Glutamatergic neuron (in vitro differentiated cells): ENCODE measurements around the gene RPS21. TPM values are rescaled to one million over a fixed set of nuclear protein-coding genes. Genes with fewer than 3 reads are reported as not detected.

ENCODE experiments used
- DNase-seq: peaks from one replicate; pipeline ENCODE4 v3.0.0; 2022
- H3K27ac Mint-ChIP-seq: one replicate; pipeline ENCODE4 v1.8.0; 2020; ENCODE audit warnings: mild to moderate bottlenecking, mixed read lengths, inconsistent platforms; ENCODE audit not compliant: unreplicated experiment
- H3K27me3 Mint-ChIP-seq: one replicate; pipeline ENCODE4 v1.8.0; 2020; ENCODE audit warnings: mild to moderate bottlenecking, moderate library complexity, mixed read lengths, inconsistent platforms; ENCODE audit not compliant: unreplicated experiment
- H3K36me3 Mint-ChIP-seq: one replicate; pipeline ENCODE4 v1.8.0; 2020; ENCODE audit warnings: mild to moderate bottlenecking, mixed read lengths, inconsistent platforms; ENCODE audit not compliant: unreplicated experiment
- H3K4me1 Mint-ChIP-seq: one replicate; pipeline ENCODE4 v1.8.0; 2020; ENCODE audit warnings: mild to moderate bottlenecking, low read depth, mixed read lengths, inconsistent platforms; ENCODE audit not compliant: unreplicated experiment
- H3K4me3 Mint-ChIP-seq: one replicate; pipeline ENCODE4 v1.8.0; 2020; ENCODE audit warnings: mild to moderate bottlenecking, mixed read lengths, inconsistent platforms; ENCODE audit not compliant: unreplicated experiment
- H3K9me3 Mint-ChIP-seq: one replicate; pipeline ENCODE4 v1.8.0; 2020; ENCODE audit warnings: mild to moderate bottlenecking, moderate library complexity, mixed read lengths, inconsistent platforms; ENCODE audit not compliant: unreplicated experiment
- CTCF ChIP-seq: fragments of 200-600 bp; sonication (generic); IDR thresholded peaks from one replicate; pipeline ENCODE4 v1.5.0; 2021; ENCODE audit not compliant: partially characterized antibody, unreplicated experiment
- total RNA-seq: library from RNA; stranded (reverse); fragmentation: NEBNext Ultra II Directional; extraction: Animal tissue kit (Norgen Biotek cat#: 25700); gene quantifications from one replicate; pipeline ENCODE4 v1.2.1, GENCODE V29; 2021; ENCODE audit not compliant: unreplicated experiment

The RPS21 gene
- total RNA-seq, 1 donor from 2014 or later, result 829 TPM

- H3K4me1 Mint-ChIP-seq, result peaks cover 6% of the 10 kb centered on the region
- peak; percentile 69 for DNase-seq
- no peaks in the 10 kb centered on the region for H3K36me3 Mint-ChIP-seq
- H3K9me3 Mint-ChIP-seq, result no peaks in the 10 kb centered on the region
- H3K27ac Mint-ChIP-seq, result no peak overlapping the region
- TF ChIP-seq CTCF, result peak; percentile 45
- peaks cover 5% of the 10 kb centered on the region for H3K27me3 Mint-ChIP-seq
- H3K4me3 Mint-ChIP-seq, result no peak overlapping the region
Observed at GRCh38 chr20:62409931-62410745, 23.2 kb downstream of the RPS21 start.

GRCh38 chr20:62410746-62411478, 24.0 kb downstream of the RPS21 start:
- Mint-ChIP-seq H3K4me3 (no peak overlapping the region), H3K4me1 (peaks cover 3% of the 10 kb centered on the region), H3K9me3 (no peaks in the 10 kb centered on the region), H3K27me3 (peaks cover 2% of the 10 kb centered on the region), H3K36me3 (no peaks in the 10 kb centered on the region), H3K27ac (no peak overlapping the region)
- no peak for TF ChIP-seq CTCF
- DNase-seq, result no peak

- DNase-seq, result no peak
- no peak overlapping the region for H3K27ac Mint-ChIP-seq
- H3K36me3 Mint-ChIP-seq, result no peaks in the 10 kb centered on the region
- peaks cover 3% of the 10 kb centered on the region for H3K4me1 Mint-ChIP-seq
- H3K4me3 Mint-ChIP-seq, result no peak overlapping the region
- H3K27me3 Mint-ChIP-seq, result peaks cover 2% of the 10 kb centered on the region
- no peak for TF ChIP-seq CTCF
- no peaks in the 10 kb centered on the region for H3K9me3 Mint-ChIP-seq
Observed at GRCh38 chr20:62411479-62412193, 24.7 kb downstream of the RPS21 start.

- no peak for TF ChIP-seq CTCF
- H3K9me3 Mint-ChIP-seq, result no peaks in the 10 kb centered on the region
- no peaks in the 10 kb centered on the region for H3K36me3 Mint-ChIP-seq
- no peak overlapping the region for H3K27ac Mint-ChIP-seq
- H3K27me3 Mint-ChIP-seq, result peaks cover 2% of the 10 kb centered on the region
- DNase-seq, result no peak
- no peak overlapping the region for H3K4me3 Mint-ChIP-seq
- peaks cover 3% of the 10 kb centered on the region for H3K4me1 Mint-ChIP-seq
Observed at GRCh38 chr20:62412194-62413024, 25.5 kb downstream of the RPS21 start.
